H7 (cell line): ENCODE results near the gene STUB1. TPM values are rescaled to one million over a fixed set of nuclear protein-coding genes. Genes with fewer than 3 reads are reported as not detected.
A peak's percentile ranks its signal among the peaks of the same experiment; 100 is the strongest.

ENCODE experiments used
- DNase-seq: peaks from one replicate; pipeline ENCODE4 v3.0.0; 2012
- H3K27me3 ChIP-seq: 2 replicates; pipeline ENCODE4 v1.6.0; 2011; ENCODE audit warnings: mild to moderate bottlenecking, low read length; ENCODE audit not compliant: control insufficient read depth, insufficient read depth
- H3K36me3 ChIP-seq: replicated peaks from 2 replicates; pipeline ENCODE4 v1.5.1; 2011; ENCODE audit warnings: low read length; ENCODE audit not compliant: control insufficient read depth, insufficient read depth
- H3K4me3 ChIP-seq: 2 replicates; pipeline ENCODE4 v1.5.1; 2011; ENCODE audit warnings: low read depth, mild to moderate bottlenecking, control low read depth, low read length, moderate library complexity; ENCODE audit not compliant: insufficient read depth
- total RNA-seq: library from RNA; depleted of rRNA; stranded (reverse); fragments of >200 nt; shearing (Covaris generic); gene quantifications from 2 replicates; pipeline ENCODE4 v1.2.3, GENCODE V29; 2014

The STUB1 gene
- total RNA-seq, 1 experiment from 2014 or later, result 115 TPM

DNA sequence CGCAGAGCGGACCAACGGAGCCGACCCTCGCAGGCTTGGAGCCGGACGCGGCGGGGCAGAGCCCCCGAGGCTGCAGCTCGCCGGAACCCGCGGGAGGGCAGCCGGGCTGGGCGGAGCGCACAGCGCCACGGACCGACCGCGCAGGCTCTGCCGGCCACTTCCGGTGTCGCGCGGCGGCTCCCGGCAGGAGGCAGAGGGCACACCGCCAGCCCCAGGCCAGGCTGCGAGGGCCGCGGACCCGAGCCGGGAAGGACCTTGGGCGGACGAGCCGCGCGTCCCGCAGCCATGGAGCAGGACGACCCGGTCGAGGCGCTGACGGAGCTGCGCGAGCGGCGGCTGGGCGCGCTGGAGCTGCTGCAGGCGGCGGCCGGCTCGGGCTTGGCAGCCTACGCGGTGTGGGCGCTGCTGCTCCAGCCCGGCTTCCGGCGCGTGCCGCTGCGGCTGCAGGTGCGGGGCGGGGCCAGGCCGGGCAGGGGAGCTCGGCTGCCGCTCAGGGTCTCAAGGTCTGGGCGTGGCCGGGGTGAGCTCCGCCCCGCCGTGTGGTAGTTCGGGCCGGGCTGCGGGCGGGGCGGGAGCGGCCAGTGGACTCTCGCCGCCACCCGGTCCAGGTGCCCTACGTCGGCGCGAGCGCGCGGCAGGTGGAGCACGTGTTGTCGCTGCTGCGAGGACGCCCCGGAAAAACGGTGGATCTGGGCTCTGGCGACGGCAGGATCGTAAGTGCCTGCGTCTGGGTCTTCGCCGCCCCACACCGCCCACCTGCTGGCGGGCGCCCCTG lies 41.0 kb downstream of the STUB1 start, which contains the start of gene ANTKMT:
TSS of gene ANTKMT (plus strand) at position 157 of the 775 bp plus-strand sequence. CDS start at position 286, 129 bp downstream.
- peak within 1 kb of the TSS; percentile 80 for H3K4me3 ChIP-seq
- no peaks in the 10 kb centered on the region for H3K36me3 ChIP-seq
- peak; percentile 99 for DNase-seq
- peaks cover 14% of the 10 kb centered on the region; the same call in 1 of the 2 replicates for H3K27me3 ChIP-seq

DNA sequence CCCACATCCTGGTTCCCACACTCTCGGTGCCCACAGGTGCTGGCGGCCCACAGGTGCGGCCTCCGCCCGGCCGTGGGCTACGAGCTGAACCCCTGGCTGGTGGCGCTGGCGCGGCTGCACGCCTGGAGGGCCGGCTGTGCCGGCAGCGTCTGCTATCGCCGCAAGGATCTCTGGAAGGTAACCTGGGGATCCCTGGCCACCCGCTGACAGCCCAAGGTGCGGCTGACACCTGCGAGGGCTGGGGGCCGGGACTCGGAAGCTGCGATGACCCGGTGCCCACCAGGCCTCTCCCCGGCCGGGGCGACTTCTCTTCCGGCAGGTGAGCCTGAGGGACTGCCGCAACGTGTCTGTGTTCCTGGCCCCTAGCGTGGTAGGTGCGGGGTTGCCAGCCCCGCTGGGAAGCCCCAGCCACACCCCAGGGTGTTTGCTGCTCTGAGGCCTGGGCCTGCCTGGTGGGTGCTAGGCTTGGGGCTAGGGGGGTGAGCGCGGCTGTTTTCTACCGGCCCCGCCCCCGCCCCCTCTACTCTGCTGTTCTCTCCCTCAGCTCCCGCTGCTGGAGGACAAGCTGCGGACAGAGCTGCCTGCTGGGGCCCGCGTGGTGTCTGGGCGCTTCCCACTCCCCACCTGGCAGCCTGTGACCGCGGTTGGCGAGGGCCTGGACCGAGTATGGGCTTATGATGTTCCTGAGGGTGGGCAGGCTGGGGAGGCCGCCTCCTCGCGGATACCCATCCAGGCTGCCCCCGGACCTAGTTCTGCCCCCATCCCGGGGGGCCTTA lies 41.7 kb downstream of the STUB1 start:
- no peaks in the 10 kb centered on the region for H3K36me3 ChIP-seq
- peak overlapping the region; percentile 14 for H3K4me3 ChIP-seq
- DNase-seq, result no peak
- H3K27me3 ChIP-seq, result peaks cover 14% of the 10 kb centered on the region; the same call in 1 of the 2 replicates

DNA sequence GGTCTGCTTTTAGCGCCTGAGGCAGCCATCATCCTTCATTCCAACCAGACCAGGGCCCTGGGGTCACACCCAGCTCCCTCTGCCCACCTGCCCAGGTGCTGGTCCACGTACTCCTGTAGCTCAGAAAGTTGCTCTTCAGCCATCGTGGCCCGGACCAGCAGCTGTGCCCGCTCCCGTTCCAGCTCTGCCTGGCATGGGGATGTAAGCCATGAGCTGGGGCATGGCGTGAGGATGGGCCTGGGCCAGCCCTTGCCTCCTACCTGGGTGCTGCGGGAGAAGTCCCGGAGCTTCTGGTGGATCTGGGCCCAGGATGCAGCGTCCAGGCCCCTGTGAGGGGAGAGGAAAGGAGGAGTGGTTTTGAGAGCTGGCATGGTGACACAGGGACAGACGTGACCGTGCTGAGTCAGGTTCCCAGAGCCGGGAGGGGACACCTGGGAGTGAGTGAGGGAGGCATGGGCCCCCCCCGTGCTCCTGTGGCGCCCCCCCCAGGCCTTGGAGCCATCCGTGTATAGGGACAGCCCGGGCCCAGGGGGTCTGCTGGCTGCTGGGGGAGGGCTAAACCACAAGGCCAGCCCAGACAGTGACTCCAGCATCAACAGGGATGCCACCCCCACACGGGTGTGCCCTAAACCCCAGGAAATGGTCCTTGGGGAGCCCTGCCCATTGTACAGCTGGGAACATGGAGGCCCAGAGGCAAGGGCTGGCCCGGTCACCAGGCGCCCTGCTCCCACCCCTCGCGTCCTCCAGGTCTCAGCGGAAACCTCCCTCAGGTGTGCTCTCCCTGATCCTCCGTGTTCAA lies 42.8 kb downstream of the STUB1 start:
- H3K4me3 ChIP-seq, result no peak overlapping the region
- no peak for DNase-seq
- no peaks in the 10 kb centered on the region for H3K36me3 ChIP-seq
- peaks cover 19% of the 10 kb centered on the region for H3K27me3 ChIP-seq

DNA sequence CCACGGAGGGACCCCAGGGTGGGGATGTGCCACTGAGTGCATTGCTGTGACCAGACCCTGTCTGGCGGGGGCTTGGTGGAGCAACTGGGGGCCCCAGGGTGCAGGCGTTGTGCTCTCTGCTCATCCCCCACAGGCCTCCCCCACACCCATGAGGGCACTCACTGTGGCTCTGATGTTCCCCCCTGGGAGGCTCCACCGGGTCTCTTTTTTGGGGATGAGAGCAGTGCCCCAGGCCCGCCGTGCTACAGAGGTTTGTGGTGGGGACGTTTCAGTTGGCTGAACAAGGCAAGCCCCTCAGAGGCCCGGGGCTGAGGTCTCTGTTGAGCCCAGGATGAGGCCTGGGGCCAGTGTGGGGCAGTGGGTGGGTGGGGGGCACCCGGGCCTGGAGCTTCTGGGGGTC lies 43.5 kb downstream of the STUB1 start:
- Histone ChIP-seq H3K27me3 (peaks cover 20% of the 10 kb centered on the region), H3K4me3 (no peak overlapping the region), H3K36me3 (no peaks in the 10 kb centered on the region)
- DNase-seq, result no peak

DNA sequence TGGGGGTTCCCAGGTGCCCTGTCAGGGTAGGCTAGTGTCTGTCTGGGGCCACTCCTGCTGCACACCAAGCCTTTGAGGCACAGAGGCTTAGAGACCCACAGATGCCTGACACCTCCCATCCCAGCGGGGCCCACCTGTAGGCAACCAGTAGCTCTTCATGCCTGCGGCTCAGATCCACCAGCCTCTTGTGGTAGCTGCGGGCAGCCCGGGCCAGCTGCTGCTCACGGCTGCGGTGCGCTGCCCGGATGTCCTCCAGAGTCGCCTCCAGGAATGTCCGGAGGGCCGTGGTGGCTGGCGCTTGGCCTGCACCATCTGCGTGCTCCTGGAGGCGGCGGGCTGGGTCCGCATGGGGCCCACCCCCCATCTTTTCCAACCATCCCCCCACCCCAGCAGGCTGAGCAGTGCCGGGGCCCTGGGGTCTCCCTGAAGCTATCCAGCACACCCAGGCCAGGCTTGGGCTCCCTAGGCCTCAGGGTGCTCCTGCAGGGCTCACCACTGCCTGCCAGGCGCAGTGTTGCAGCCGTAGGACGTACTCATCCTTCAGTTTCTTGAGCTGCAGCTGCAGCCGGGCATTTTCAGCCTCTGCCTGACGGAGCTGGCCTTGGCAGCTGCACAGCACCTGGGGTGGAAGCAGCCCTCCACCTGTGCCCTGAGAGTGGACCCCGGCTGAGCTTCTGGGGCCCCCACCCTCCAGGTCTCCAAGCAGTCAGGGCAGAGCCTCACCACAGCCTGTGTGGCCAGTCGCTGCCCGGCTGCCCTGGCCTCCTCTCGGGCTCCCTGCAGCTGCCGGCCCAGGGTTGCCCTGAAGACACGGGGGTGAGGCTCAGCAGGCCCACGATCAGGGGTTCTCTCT lies 44.2 kb downstream of the STUB1 start:
- no peak for DNase-seq
- H3K4me3 ChIP-seq, result no peak overlapping the region
- no peaks in the 10 kb centered on the region for H3K36me3 ChIP-seq
- peaks cover 18% of the 10 kb centered on the region for H3K27me3 ChIP-seq

DNA sequence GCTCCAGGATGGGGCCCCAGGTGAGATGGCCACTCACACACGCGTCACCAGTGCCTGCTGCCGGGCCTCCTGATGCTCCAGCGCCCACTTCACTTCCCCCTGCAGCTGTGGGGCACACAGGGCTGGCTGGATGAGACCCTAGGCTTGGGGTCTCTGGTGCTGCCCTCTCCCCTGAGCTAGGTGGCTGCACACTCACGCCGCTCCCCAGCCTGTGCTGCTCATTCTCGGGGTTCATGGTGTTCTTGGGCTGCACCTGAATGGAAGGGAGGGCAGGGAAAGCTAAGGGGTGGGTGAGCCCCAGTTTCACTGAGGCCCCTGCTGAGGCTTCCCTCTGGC lies 44.8 kb downstream of the STUB1 start:
- Histone ChIP-seq H3K36me3 (no peaks in the 10 kb centered on the region), H3K4me3 (no peak overlapping the region), H3K27me3 (peaks cover 18% of the 10 kb centered on the region)
- no peak for DNase-seq

DNA sequence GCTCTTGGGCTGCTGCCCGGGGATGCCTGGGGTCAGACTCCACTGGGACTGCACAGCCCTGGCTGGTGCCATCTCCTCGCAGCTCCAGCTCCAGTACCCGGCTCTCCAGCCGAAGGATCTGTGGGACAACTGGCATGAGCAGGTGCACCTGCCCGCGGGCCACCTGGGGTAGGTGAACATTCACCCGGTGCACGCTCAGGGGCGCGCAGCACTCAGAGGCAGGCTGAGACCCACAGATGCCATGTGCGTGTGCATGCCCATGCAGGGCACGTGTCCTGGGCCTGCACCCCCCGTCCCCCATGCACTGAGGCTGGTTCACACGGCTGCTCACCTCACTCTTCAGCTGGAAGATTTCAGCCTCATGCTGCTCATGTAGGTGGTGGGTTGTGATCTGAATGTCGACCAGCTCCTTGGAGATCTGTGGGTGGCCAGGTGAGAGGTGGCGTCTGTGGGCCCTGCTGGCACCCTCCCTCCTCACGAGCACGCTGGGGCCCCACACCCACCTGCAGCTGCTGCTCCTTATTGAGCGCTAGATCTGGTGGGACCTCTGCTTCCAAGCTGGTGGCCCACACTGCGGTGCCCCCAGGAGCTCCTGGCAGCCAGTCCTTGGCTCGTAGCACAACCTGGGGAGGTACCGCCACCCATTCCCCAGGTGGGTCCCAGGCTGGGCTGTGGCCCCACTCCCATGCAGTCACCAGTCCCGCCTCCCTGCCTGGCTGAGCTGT lies 45.4 kb downstream of the STUB1 start:
- DNase-seq, result no peak
- no peaks in the 10 kb centered on the region for H3K36me3 ChIP-seq
- peaks cover 20% of the 10 kb centered on the region for H3K27me3 ChIP-seq
- H3K4me3 ChIP-seq, result no peak overlapping the region

DNA sequence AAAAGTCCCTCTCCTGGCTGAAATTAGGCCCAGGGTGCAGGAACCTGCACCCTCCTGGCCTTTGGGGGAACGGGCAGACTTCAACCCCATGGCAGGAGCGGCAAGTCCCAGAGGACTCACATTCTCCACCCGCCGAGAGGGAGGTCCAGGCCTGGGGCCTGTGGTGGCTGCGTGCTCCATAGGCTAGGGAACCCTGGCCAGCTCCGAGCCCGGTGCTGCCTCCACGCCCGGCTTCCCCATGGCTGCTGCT lies 45.9 kb downstream of the STUB1 start:
- no peaks in the 10 kb centered on the region for H3K36me3 ChIP-seq
- peak overlapping the region; percentile 50 for H3K4me3 ChIP-seq
- DNase-seq, result peak; percentile 87
- H3K27me3 ChIP-seq, result peaks cover 20% of the 10 kb centered on the region

DNA sequence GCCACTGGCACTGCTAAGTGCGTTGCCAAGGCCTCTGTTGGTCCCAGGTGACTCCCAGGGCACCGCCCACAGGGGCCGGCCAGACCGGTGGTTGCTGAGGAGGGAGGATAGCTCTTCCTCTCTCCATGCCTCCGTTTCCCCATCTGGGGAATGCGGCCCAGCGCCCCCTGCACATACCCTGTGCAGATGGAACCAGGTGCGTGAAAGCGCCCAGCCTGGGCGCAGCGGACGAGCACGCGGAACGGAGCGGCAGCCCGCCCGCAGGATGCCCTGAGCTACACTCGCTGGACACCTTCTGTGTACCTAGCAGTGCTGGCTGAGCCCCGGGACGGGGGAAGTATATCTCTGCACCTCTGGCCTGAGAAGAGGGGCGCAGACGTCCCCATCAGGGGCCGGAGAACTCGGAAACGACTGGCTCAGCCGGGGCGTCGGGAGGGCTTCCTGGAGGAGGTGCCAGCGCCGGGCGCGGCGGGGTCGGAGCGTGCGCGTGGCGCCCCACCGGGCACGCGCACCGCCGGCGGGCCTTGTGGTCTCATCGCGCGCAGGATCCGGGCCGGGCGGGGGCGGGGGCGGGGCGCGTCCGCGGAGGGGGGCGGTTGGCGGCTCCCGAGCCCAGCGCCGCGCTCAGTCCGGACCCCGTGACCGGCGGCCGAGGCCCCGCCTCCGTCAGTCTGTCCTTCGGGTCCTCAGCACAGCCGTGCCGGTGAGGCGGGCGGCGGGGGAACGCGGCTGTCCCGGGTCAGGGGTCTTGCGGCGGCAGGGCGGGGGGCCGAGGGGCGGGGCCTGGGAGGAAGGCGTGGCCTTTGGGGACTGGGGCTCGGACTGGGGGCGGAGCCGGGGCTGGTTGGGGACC lies 46.5 kb downstream of the STUB1 start, which contains the start of the genes CCDC78 and HAGHL:
TSS of gene CCDC78 (minus strand) at position 6 of the 853 bp plus-strand sequence. CDS start 76 bp downstream, outside the sequence.
TSS of gene HAGHL (plus strand) at position 669 of the 853 bp plus-strand sequence. CDS start 404 bp downstream, outside the sequence.
- H3K36me3 ChIP-seq, result 0 out of 2 replicates have a peak, but pooled peaks cover 1% of the 10 kb centered on the region
- peak; percentile 98 for DNase-seq
- H3K4me3 ChIP-seq, result peak within 1 kb of the TSS; percentile 71
- H3K27me3 ChIP-seq, result peaks cover 20% of the 10 kb centered on the region

DNA sequence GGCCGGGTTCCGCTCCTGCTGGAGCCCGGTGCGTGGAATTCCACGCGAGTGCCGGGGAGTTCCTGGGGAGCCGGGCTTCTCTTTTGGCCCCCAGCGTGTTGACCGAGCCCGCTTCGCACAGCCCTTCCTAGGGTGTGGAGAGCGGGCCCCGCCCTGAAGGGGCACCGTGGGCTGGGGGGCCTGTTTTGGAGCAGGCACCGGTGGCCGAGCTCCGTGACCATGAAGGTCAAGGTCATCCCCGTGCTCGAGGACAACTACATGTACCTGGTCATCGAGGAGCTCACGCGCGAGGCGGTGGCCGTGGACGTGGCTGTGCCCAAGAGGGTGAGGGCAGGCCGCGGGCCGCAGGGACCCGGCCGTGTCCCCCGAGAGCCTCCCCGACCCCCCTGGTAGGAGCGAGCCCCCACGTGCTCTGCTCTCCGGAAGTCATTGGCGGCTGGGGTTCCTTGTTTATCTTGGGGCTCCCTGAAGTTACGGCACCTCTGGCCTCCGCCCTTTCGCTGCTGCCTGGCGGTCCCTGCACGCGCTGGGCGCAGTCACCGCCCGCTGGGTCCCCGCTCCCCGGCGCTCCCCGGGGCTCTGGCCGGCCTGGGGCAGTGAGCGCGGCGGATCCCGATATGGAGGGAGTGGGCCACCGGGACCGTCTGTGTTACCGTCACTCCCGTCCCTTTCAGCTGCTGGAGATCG lies 47.2 kb downstream of the STUB1 start:
- H3K36me3 ChIP-seq, result 0 out of 2 replicates have a peak, but pooled peaks cover 1% of the 10 kb centered on the region
- DNase-seq, result peak; percentile 85

DNA sequence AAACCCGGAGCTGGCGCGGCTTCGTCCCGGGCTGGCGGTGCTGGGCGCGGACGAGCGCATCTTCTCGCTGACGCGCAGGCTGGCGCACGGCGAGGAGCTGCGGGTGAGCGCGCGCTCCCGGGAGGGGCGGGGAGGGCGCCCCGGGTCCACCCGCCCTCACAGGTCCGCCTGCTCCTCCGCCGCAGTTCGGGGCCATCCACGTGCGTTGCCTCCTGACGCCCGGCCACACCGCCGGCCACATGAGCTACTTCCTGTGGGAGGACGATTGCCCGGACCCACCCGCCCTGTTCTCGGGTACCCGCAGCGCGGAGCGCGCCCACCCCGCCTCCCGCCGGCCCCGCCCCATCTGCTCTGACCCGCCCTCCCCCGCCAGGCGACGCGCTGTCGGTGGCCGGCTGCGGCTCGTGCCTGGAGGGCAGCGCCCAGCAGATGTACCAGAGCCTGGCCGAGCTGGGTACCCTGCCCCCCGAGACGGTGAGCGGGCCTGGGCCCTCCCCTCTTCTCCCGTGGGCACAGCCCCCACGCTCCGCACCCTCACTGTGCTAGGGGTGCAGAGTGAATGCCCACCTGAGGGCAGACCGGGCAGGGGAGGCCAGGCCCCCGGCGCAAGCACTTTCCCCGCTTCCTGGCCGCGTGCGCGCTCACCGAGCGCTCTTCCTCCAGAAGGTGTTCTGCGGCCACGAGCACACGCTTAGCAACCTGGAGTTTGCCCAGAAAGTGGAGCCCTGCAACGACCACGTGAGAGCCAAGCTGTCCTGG lies 48.1 kb downstream of the STUB1 start:
- peaks cover 20% of the 10 kb centered on the region for H3K27me3 ChIP-seq
- peak; percentile 95 for DNase-seq
- peak overlapping the region; percentile 71 for H3K4me3 ChIP-seq
- peaks cover 1% of the 10 kb centered on the region for H3K36me3 ChIP-seq

More for the DNA sequence above, 47.2 kb downstream of the STUB1 start:
- Histone ChIP-seq H3K4me3 (peak overlapping the region; percentile 71), H3K27me3 (peaks cover 20% of the 10 kb centered on the region)
